ENCODE measurements around the gene RPL5.

GRCh38 chr1:92843429-92844352 lies 11.9 kb downstream of the RPL5 start:
- TF ChIP-seq EZH2 (optimal IDR thresholded peaks at IDR 0.05; ENCODE audit: low read depth, low read length) (no peak), CTCF (IDR thresholded peaks at IDR 0.05; ENCODE audit: low read length) (no peak)
